Fibroblast of pulmonary artery (primary cell): Measurements from ENCODE around the gene MAPK8.

Experiments
- DNase-seq: peaks from one replicate; pipeline ENCODE4 v3.0.0-alpha.2; 2010; ENCODE audit warnings: low read depth
- H3K4me3 ChIP-seq: replicated peaks from 2 replicates; pipeline ENCODE4 v1.5.1; 2011; ENCODE audit warnings: low read depth, mild to moderate bottlenecking, control low read depth, low read length, moderate library complexity
- TF ChIP-seq, protein P1 (sequence below): IDR thresholded peaks from 2 replicates; pipeline ENCODE4 v1.5.1; 2011; ENCODE audit warnings: mild to moderate bottlenecking, control low read depth, low read length, inconsistent platforms; ENCODE audit errors: missing control alignments

The MAPK8 gene

DNA sequence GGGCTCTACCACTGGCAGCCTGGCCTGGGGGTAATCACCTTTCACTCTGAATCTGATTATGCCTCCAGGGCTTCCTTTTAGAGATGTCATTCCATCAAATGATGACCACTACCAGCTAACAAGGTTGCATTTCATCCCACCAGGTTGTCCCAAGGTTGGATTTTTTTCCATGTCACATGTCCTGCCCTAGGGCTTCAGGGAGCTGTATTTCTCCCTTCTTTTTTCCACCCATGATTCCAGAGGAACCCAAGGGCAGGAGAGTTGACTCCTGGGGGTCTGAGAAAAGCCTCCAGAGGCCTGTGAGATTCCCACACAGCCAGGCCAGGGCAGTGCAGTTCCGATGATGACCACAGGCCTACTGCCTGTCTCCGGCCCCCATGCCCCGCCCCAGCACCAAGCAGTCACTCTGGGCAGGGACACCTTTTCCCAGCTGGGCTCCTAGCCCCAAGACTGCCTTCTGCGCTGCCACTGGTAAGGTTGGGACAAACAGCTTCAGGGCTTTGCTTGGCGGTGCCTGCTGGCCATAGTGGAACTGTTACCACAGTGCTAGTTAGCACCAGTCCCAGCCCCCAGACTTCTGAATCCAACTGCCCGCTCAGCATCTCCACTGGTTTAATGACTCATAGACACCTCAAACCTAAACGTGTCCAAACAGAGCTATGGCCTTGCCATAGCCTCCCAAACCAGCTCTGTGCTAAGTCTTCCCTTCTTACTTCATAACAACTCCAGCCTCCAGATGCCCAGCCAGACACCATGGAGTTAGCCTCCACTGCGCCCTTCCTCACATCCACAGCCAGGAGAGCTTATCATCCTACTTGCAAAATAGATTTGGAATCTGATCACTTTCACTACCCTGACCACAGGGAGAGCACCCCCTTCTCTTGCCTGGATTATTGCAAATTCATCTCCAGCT is 164.7 kb downstream of the MAPK8 start:
- DNase-seq: no peak
- no peak overlapping the region for H3K4me3 ChIP-seq

GRCh38 chr10:48472501-48473069 is 166.1 kb downstream of the MAPK8 start:
- H3K4me3 ChIP-seq: no peak overlapping the region
- TF ChIP-seq, protein P1, sequence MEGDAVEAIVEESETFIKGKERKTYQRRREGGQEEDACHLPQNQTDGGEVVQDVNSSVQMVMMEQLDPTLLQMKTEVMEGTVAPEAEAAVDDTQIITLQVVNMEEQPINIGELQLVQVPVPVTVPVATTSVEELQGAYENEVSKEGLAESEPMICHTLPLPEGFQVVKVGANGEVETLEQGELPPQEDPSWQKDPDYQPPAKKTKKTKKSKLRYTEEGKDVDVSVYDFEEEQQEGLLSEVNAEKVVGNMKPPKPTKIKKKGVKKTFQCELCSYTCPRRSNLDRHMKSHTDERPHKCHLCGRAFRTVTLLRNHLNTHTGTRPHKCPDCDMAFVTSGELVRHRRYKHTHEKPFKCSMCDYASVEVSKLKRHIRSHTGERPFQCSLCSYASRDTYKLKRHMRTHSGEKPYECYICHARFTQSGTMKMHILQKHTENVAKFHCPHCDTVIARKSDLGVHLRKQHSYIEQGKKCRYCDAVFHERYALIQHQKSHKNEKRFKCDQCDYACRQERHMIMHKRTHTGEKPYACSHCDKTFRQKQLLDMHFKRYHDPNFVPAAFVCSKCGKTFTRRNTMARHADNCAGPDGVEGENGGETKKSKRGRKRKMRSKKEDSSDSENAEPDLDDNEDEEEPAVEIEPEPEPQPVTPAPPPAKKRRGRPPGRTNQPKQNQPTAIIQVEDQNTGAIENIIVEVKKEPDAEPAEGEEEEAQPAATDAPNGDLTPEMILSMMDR: no peak
- no peak for DNase-seq

More for the DNA sequence above, 164.7 kb downstream of the MAPK8 start:
- TF ChIP-seq, protein P1: no peak

DNA sequence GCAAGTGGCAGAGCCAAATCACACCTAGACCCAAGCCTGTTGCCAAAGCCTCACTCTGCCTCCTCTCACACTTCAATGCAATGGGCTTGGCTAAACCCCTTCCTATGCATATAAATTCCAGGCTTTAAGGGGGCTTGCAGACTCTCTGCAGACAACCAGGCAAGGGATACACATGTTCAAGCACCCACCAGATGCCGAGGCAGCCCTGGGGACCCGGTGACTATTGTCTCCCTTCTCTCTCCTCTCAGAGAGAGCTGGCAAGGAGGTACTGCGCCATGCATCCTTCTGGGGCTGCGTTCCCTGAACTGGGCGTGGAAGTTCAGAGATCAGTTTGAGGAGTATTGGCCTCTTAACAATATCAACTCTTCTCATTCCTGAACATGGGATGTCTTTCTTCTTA is 167.2 kb downstream of the MAPK8 start:
- TF ChIP-seq, protein P1: no peak
- no peak for DNase-seq
- H3K4me3 ChIP-seq: no peak overlapping the region

- no peak for DNase-seq
- TF ChIP-seq, protein P1: no peak
- no peak overlapping the region for H3K4me3 ChIP-seq
These were observed 168.4 kb downstream of the MAPK8 start for GRCh38 chr10:48474765-48475365.

GRCh38 chr10:48475943-48476278 is 169.4 kb downstream of the MAPK8 start:
- DNase-seq: no peak
- TF ChIP-seq, protein P1: no peak
- no peak overlapping the region for H3K4me3 ChIP-seq

DNA sequence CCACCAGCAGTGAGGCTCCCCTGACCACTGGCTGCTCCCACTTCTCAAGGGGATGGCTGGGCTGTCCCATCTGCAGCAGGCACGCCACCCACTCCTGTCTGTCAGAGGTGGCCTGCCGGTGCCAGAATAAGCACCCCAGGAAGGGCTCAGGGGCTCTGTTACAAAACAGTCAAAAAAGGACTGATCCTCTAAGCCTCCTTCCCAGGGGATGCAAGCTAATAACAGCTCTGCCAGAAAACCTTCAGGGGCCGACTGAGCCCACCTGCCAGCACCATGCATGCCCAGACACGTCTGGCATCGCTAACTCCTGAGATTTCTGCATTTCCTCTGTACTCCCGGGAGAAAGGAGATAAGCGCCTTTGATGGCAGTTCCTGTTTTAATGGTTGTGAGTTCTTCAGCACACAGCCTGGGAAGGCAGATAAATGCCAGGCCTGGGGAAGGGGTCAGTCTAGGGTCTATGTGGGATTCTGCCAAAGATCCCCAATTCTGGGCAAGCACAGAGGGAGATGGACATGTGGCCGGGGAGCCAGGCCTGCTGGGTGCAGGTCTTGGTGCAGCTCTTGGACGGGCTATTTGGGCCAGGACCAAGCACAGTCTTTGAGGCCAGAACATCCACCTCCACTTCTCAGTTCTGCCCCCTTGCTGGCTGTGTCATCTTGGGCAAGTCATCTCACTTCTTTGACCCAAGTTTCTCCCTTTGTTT is 170.0 kb downstream of the MAPK8 start:
- peak; percentile 42 for DNase-seq
- TF ChIP-seq, protein P1: no peak
- no peak overlapping the region for H3K4me3 ChIP-seq
